Vagina (tissue), 2 donors: ENCODE results near the gene KRT2. TPM values are rescaled to one million over a fixed set of nuclear protein-coding genes. Genes with fewer than 3 reads are reported as not detected.

Source experiments
- DNase-seq, 2 donors: peaks; one replicate each; pipeline ENCODE4 v3.0.0-alpha.2; 2017; ENCODE audit errors: extremely low spot score in 2 of 2
- H3K27ac ChIP-seq: fragments of 200-600 bp; sonication (generic); one replicate; pipeline ENCODE4 v1.5.1; 2019
- H3K27me3 ChIP-seq: fragments of 200-600 bp; sonication (generic); one replicate; pipeline ENCODE4 v1.5.1; 2019
- H3K36me3 ChIP-seq, 2 donors: fragments of 200-600 bp; sonication (generic); one replicate each; pipeline ENCODE4 v1.5.1; 2017 to 2019
- H3K4me1 ChIP-seq: fragments of 200-600 bp; sonication (generic); one replicate; pipeline ENCODE4 v1.5.1; 2019
- H3K4me3 ChIP-seq, 2 donors: fragments of 200-600 bp; sonication (generic); 1 replicate in 1 of 2; 2 replicates in 1 of 2; pipeline ENCODE4 v1.5.1; 2016 to 2019
- H3K9me3 ChIP-seq: fragments of 200-600 bp; sonication (generic); one replicate; pipeline ENCODE4 v1.5.1; 2019
- POLR2A ChIP-seq, 2 donors: fragments of 450-650 bp; IDR thresholded peaks; one replicate each; pipeline ENCODE4 v1.6.1; 2017; ENCODE audit warnings: antibody characterized with exemption in 2 of 2, mild to moderate bottlenecking in 2 of 2, moderate library complexity in 2 of 2
- POLR2AphosphoS5 ChIP-seq, 2 donors: sonication (generic); formaldehyde crosslinking; IDR thresholded peaks; one replicate each; pipeline ENCODE4 v1.9.0; 2017; ENCODE audit warnings: antibody characterized with exemption in 2 of 2, mild to moderate bottlenecking in 2 of 2, low read depth in 1 of 2; ENCODE audit not compliant: insufficient read depth in 1 of 2
- intact Hi-C: fragments of 100-400 bp; cut with DNase I; formaldehyde crosslinking; loops from one replicate; pipeline ENCODE4 v1.15.1; 2023
- total RNA-seq: library from RNA; depleted of rRNA; stranded (reverse); fragments of >200 nt; gene quantifications from one replicate; pipeline ENCODE4 v1.2.3, GENCODE V29; 2016
- TF ChIP-seq, protein P1 (sequence below), 3 experiments: fragments of 450-650 bp in 2 of 3; fragments of 200-600 bp in 1 of 3; sonication (generic) in 1 of 3; IDR thresholded peaks; one replicate each; pipeline ENCODE4 v1.5.1; 2017 to 2019; ENCODE audit warnings: antibody characterized with exemption in 3 of 3, mild to moderate bottlenecking in 2 of 3, moderate library complexity in 2 of 3

KRT2 gene
- total RNA-seq, 1 donor from 2014 or later: 2.0 TPM

DNA sequence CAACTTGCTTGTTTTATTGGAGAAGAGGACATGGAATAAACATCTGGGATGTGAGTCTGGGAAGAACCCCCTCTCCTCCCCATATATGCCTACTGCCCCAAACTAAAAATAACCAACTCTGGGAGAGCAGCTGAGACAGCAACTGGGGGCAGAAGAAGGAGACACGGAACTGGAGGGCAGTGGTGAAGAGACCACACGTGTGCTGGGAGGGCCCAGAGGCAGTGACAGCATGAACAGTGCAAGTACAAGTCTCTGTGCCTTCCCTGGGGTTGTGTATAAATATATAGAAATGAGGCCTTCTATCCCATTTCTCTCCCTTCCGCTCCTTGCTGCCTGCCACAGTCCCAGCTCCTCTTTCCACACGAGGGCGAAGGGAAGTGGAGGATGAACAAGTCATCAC is 29.7 kb downstream of the KRT2 start:
- Histone ChIP-seq H3K4me3 (no peak overlapping the region), H3K27ac (no peak overlapping the region), H3K9me3 (no peaks in the 10 kb centered on the region), H3K36me3 (no peaks in the 10 kb centered on the region), H3K27me3 (no peaks in the 10 kb centered on the region), H3K4me1 (no peaks in the 10 kb centered on the region)
- intact Hi-C loops: no loop called here
- peak in 1 of 2 donors; percentile 22 for DNase-seq
- TF ChIP-seq POLR2AphosphoS5 (IDR thresholded peaks at IDR 0.05; ENCODE audit: insufficient read depth in 1 of 2, low read depth in 1 of 2): no peak
- TF ChIP-seq, protein P1, sequence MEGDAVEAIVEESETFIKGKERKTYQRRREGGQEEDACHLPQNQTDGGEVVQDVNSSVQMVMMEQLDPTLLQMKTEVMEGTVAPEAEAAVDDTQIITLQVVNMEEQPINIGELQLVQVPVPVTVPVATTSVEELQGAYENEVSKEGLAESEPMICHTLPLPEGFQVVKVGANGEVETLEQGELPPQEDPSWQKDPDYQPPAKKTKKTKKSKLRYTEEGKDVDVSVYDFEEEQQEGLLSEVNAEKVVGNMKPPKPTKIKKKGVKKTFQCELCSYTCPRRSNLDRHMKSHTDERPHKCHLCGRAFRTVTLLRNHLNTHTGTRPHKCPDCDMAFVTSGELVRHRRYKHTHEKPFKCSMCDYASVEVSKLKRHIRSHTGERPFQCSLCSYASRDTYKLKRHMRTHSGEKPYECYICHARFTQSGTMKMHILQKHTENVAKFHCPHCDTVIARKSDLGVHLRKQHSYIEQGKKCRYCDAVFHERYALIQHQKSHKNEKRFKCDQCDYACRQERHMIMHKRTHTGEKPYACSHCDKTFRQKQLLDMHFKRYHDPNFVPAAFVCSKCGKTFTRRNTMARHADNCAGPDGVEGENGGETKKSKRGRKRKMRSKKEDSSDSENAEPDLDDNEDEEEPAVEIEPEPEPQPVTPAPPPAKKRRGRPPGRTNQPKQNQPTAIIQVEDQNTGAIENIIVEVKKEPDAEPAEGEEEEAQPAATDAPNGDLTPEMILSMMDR (IDR thresholded peaks at IDR 0.05): no peak
- no peak for TF ChIP-seq POLR2A (IDR thresholded peaks at IDR 0.05)

DNA sequence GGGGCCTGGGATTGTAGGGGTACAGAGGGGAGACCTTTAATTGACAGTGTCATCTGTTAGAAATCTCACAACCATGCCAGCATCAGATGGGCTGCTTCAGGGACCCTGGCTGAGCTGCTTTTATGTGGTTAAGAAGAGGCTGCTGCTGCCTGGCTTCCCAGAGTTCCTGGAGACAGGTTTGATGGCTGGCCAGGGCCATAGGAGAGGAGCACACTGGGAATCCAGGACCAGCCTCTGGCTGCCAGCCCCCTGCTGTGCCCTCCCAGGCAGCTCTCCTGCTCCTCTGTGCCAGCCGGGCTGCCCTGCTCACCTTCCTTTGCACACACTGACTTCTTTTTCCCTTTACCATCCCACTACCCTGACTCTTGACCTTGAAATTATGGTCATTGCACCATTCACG is 33.1 kb downstream of the KRT2 start:
- no peaks in the 10 kb centered on the region for H3K9me3 ChIP-seq
- H3K4me3 ChIP-seq: no peak overlapping the region
- H3K36me3 ChIP-seq: no peaks in the 10 kb centered on the region
- DNase-seq: peak; percentile 28 to 65
- no peaks in the 10 kb centered on the region for H3K27me3 ChIP-seq
- TF ChIP-seq, protein P1 (IDR thresholded peaks at IDR 0.05): no peak
- TF ChIP-seq POLR2AphosphoS5 (IDR thresholded peaks at IDR 0.05; ENCODE audit: insufficient read depth in 1 of 2, low read depth in 1 of 2): no peak
- TF ChIP-seq POLR2A (IDR thresholded peaks at IDR 0.05): no peak
- intact Hi-C loops: no loop called here
- no peaks in the 10 kb centered on the region for H3K4me1 ChIP-seq
- no peak overlapping the region for H3K27ac ChIP-seq

DNA sequence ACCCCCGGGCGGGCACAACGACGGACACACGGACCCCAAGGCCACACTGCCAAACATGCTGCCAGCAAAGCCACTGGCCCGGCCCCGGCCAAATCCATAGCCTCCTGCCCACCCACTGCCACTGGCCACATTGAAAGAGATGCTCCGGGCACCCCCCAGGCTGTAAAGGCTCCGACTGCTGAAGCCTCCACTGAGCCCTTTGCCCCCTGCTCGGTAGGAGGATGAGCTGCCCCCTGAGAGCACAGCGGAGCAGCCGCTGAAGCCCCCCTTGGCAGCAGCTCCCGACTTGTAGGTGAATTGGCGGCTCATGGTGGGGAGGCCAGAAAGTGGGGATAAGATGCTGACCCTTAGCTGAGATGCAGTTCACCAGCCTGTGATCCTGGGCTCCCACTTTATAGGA is 33.8 kb downstream of the KRT2 start, which contains the start of gene KRT73:
KRT73 (minus strand) TSS at position 344 of the 400 bp plus-strand sequence; CDS start at position 309, 35 bp downstream.
- intact Hi-C loops: no loop called here
- Histone ChIP-seq H3K4me1 (no peaks in the 10 kb centered on the region), H3K9me3 (no peaks in the 10 kb centered on the region), H3K27me3 (no peaks in the 10 kb centered on the region), H3K4me3 (no peak within 1 kb of the TSS), H3K36me3 (no peaks in the 10 kb centered on the region), H3K27ac (no peak within 1 kb of the TSS)
- DNase-seq: peak; percentile 56 to 87
- TF ChIP-seq, protein P1 (IDR thresholded peaks at IDR 0.05): no peak
- no peak for TF ChIP-seq POLR2A (IDR thresholded peaks at IDR 0.05)
- no peak for TF ChIP-seq POLR2AphosphoS5 (IDR thresholded peaks at IDR 0.05; ENCODE audit: insufficient read depth in 1 of 2, low read depth in 1 of 2)

- Histone ChIP-seq H3K4me3 (no peak overlapping the region), H3K36me3 (no peaks in the 10 kb centered on the region), H3K9me3 (no peaks in the 10 kb centered on the region), H3K27me3 (no peaks in the 10 kb centered on the region), H3K4me1 (no peaks in the 10 kb centered on the region), H3K27ac (no peak overlapping the region)
- peak; percentile 62 to 88 for DNase-seq
- intact Hi-C loops: no loop called here
- TF ChIP-seq POLR2AphosphoS5 (IDR thresholded peaks at IDR 0.05; ENCODE audit: insufficient read depth in 1 of 2, low read depth in 1 of 2) (no peak), POLR2A (IDR thresholded peaks at IDR 0.05) (no peak)
- TF ChIP-seq, protein P1 (IDR thresholded peaks at IDR 0.05): no peak
These were observed 34.6 kb downstream of the KRT2 start for GRCh38 chr12:52617403-52617785.

DNA sequence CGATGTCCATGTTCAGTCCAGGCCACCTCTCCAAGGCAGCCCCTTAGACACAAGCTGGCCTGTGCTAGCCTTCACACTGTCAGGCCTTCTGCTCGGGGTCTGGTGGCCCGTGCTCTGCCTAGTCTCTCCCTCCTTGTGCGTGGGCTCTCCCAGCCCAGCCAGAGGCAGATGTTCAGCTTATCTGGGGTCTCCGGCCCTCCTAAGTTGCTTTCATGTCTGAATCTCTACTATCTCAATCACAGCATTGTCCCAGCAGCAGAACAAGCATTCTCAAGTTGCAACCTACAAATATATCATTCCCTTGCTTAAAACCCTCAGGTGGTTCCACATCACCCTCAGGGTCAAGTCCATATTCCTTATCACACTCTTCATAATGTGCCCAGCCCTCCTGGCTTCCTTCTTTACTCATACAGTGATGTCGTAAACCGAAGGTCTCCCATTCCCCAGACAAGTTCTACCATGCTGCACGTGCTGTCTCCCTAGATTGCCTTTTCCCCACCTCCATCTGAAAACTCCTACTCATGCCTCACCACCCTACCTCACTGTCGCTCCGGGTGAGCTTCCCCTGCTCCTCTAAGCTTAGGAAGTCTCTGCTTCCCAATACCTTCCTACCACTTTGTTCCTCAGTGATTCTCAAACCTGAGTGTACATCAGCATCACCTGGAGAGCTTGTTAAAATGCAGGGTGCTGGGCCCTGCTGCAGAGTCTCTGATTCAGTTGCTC is 35.2 kb downstream of the KRT2 start:
- DNase-seq: peak; percentile 46 to 60
- TF ChIP-seq, protein P1 (IDR thresholded peaks at IDR 0.05): no peak
- TF ChIP-seq POLR2AphosphoS5 (IDR thresholded peaks at IDR 0.05; ENCODE audit: insufficient read depth in 1 of 2, low read depth in 1 of 2) (no peak), POLR2A (IDR thresholded peaks at IDR 0.05) (no peak)
- H3K4me3 ChIP-seq: no peak overlapping the region
- no peaks in the 10 kb centered on the region for H3K27me3 ChIP-seq
- H3K27ac ChIP-seq: no peak overlapping the region
- intact Hi-C loops: no loop called here
- H3K36me3 ChIP-seq: no peaks in the 10 kb centered on the region
- no peaks in the 10 kb centered on the region for H3K9me3 ChIP-seq
- H3K4me1 ChIP-seq: no peaks in the 10 kb centered on the region
